NK-92 (cell line): ENCODE results near the gene CDKN2B.

ENCODE experiments used
- DNase-seq: peaks from one replicate; lab custom pipeline; 2025; ENCODE audit not compliant: unreplicated experiment; lab: John Stamatoyannopoulos, UW

Gene CDKN2B

GRCh38 chr9:21995006-21995665 lies 14.0 kb downstream of the CDKN2B start:
- no peak for DNase-seq

- DNase-seq = no peak
Measured at GRCh38 chr9:21994556-21995005, 14.5 kb downstream of the CDKN2B start, which contains the start of gene CDKN2B-AS1. TSS of gene CDKN2B-AS1 (plus strand) at chr9:21994791.

GRCh38 chr9:21993893-21994555 lies 15.1 kb downstream of the CDKN2B start, which contains the start of gene CDKN2A:
TSS of gene CDKN2A (minus strand) at chr9:21994392.
- no peak for DNase-seq

GRCh38 chr9:21993007-21993406 lies 16.1 kb downstream of the CDKN2B start:
- DNase-seq = no peak

- no peak for DNase-seq
Measured at GRCh38 chr9:21991072-21991959, 17.8 kb downstream of the CDKN2B start.

DNA sequence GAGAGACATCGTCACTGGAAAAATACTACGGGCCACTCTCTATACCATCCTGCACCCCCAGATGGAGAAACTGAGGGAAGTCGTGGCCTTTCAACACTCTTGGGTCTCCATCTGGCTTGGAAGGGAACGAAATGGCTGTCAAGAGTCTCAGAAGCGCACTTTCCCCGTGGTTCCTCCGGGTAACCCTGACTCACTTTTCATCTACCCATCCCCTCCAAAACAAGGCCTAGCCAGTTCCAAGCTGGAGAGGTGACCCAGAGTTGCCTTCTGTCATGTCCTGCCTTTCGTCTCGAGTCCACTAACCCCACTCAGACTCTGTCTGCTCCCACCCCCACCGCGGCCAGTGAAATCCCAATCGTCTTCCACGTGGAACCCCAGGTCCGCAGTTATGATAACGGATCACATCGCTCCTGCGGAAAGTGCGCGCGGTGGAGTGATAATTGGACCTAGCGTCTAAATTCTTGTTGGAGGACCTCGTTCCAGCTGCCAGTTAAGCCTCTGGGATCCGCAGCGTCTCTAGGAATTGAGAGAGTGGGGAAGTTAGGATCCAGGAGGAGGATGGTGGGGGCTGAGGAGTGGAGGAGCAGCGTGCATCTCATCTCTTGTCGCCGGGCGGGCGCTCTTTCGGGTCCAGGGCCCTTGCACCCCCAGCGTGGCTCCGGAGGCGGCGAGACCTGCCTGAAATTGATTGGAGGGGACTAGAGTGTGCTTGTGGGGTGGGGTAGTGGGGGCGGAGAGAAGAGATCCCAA lies 19.5 kb downstream of the CDKN2B start:
- DNase-seq = no peak

DNA sequence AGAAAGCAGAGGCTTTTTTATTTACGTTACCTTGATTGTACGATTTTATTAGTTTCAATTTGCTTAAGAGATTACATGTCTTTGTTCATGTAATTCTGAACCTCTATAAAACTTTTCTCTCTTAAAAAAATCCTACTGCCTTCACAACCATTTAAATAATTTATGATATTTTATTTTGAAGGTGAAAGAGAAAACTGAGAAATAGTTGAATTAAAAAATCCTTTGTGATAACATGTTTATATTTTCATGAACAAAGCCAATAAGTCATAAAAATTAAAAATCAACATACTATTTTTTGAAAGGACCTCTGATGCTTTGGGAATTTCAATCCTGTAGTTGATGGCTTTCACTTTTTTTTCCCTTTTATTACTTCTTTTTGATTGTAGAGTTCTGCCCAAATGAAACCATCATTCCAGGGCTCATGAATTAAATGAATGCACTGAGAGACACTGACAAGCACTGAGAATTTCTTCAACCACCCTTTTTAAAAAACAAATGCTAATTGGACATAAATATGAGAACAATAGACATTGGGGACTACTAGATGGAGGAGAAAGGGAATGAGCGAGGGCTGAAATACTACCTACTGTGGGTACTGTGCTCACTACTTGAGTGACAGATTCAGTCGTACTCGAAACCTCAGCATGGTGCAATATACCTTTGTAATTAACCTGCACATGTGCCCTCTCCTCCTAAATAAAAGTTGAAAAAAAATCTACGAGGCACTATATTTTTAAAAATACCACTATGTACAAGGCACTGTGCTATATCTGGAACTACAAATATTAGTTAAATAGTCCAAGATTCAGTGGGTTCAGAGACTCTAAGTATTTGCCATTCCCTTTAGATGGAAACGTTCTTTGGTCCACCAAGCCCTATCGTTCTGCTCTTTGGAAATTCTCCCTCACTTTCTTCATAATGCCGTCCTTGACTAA lies 20.8 kb downstream of the CDKN2B start:
- no peak for DNase-seq

DNA sequence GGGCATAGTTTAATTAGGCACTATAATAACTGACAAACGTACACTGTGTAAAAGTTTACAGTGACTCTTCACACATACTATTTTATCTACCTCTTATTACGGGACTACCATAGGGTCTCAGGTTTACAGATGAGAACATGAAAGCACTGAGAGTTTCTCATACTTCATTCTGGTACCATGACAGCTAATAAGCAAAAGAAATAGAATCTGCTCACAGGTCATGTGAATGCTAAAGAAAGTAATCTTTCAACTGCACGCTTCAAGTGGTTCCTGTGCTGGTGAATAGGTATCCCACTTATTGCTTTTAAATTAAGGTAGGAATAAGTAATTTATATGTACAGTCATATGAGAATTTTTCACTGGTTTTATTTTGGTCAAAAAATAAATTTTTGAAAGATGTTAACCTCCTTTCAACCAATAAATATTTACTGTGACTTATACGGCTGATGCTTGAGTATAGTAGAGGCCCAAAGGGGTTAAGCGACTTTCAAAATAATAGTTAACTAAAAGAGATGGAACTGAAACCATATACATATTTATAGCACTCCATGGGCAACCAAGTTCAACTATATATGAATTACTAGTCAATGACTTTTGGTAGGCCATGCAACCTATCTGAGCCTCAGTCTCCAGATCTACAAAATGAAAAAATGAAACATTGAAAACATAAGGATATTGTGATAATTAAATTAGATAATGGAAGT lies 23.0 kb downstream of the CDKN2B start:
- no peak for DNase-seq

- DNase-seq = no peak
Measured at GRCh38 chr9:21984101-21984500, 25.0 kb downstream of the CDKN2B start.

- DNase-seq = no peak
Measured at GRCh38 chr9:21983561-21983935, 25.6 kb downstream of the CDKN2B start.

DNA sequence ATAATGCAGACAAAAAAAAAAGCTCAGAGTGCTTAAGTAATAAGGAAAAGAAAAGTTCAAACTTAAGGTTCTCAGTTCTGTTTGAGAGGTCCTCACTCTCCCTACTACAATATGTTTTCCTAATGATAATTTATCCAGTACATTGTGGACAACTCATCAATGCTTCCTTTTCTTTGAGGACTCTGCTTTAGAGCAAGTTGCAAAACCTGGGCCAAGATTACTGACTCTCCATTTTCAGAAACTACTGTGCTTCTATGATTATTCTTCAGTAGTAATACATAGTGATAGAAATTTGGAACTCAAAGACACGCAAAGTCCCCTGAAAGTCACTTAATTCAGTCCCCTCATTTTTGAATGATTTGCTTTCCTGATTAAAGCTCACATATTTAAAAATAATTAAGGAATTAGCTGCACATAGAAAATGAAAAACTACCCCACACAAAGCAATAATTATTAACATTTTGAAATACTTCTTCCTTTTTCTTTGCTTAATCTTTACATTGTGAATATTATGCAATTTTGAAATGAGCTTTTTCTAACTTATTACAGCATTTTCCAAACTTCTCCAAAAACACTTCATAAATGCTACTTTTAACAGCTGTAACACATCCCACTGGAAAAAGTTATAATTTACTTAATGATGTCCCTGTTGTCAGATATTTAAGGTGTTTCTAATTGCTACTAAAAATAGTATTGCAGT lies 26.1 kb downstream of the CDKN2B start:
- DNase-seq = no peak

DNA sequence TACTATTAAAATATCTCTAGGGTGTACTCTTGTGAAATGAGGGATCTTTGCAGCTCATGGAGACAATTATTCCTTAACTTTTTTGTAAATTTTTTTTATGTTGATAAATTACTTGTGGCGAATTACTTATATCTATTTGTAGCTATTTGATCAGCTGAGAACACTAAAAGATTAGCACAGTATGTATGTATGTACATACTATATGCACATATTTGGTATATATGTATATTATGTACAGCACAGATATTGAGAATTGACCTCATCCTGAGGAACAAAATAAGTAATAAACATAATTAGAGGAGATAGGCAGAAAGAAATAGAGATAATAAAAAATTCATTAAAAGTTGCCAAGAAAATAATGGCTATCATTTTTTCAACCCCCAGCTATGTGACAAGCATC lies 26.7 kb downstream of the CDKN2B start:
- no peak for DNase-seq

DNA sequence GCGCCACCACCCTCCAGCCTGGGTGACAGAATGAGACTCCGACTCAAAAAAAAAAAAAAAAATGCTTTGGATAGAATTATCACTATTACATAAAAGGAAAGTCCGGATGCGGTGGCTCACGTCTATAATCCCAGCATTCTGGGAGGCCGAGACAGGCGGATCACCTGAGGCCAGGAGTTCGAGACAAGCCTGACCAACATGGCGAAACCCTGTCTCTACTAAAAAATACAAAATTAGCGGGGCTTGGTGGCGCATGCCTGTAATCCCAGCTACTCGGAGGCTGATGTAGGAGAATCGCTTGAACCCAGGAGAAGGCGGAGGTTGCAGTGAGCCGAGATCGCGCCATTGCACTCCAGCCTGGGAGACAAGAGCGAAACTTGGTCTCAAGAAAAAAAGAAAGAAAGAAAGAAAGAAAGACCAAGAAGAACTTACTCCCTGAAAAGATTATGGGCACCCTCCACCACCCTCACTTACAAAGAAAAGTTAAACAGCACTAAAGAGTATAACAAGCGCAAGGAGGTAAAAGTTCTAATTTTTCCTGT lies 32.7 kb downstream of the CDKN2B start:
- no peak for DNase-seq

DNA sequence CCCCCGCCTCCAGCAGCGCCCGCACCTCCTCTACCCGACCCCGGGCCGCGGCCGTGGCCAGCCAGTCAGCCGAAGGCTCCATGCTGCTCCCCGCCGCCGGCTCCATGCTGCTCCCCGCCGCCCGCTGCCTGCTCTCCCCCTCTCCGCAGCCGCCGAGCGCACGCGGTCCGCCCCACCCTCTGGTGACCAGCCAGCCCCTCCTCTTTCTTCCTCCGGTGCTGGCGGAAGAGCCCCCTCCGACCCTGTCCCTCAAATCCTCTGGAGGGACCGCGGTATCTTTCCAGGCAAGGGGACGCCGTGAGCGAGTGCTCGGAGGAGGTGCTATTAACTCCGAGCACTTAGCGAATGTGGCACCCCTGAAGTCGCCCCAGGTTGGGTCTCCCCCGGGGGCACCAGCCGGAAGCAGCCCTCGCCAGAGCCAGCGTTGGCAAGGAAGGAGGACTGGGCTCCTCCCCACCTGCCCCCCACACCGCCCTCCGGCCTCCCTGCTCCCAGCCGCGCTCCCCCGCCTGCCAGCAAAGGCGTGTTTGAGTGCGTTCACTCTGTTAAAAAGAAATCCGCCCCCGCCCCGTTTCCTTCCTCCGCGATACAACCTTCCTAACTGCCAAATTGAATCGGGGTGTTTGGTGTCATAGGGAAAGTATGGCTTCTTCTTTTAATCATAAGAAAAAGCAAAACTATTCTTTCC lies 34.2 kb downstream of the CDKN2B start:
- no peak for DNase-seq

GRCh38 chr9:21974343-21974721 lies 34.8 kb downstream of the CDKN2B start:
- no peak for DNase-seq

- DNase-seq = no peak
Measured at GRCh38 chr9:21972361-21972760, 36.7 kb downstream of the CDKN2B start.

GRCh38 chr9:21970800-21971640 lies 38.1 kb downstream of the CDKN2B start:
- no peak for DNase-seq
